Ramos (cell line): ENCODE results near the gene TIMM22.

Experiments used
- in situ Hi-C: fragments of 300-500 bp; cut with MboI; formaldehyde crosslinking; loops from one replicate; pipeline ENCODE4 v1.14.3; 2022; ENCODE audit warnings: low sequenced_read_pairs; ENCODE audit not compliant: unreplicated experiment

TIMM22 gene

DNA sequence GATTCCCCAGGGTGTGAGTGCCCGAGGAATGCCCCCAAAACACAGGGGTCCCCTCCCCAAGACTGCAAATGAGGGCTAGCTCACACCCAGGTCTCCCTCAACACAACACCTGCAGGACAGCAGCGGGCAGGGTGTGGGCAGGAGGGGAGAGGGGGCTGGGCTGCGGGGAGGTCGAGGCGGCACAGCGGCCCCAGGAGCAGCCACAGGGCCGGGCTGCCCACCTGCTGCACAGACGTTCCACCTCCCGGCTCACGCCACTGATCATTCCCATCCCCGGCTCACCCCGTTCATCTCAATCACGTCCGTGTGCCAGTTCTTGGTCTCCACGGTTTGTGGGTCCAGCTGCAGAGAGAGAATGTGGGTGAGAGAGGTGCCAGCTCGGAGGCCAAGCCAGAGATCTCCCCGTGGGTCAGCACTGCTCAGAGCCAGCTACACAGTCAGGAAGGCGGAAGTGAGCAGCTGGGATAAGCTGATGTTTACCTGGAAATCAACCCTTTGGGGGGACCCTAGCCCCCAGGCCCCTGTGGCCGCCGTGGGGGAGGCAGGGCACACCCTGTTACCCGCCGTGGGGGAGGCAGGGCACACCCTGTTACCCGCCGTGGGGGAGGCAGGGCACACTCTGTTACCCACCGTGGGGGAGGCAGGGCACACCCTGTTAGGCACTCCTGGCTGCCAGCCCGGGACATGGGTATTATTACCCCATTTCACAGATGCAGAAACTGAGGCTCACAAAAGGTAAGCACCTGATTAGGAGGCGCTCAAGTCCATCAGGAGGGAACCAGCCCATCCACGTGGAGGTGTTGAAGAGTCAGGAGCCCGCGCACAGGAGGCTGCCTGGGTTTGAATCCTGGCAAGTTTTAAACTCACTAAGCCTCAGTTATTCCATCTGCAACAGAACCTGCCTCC lies 16.1 kb downstream of the TIMM22 start:
- in situ Hi-C loops = no loop called here

DNA sequence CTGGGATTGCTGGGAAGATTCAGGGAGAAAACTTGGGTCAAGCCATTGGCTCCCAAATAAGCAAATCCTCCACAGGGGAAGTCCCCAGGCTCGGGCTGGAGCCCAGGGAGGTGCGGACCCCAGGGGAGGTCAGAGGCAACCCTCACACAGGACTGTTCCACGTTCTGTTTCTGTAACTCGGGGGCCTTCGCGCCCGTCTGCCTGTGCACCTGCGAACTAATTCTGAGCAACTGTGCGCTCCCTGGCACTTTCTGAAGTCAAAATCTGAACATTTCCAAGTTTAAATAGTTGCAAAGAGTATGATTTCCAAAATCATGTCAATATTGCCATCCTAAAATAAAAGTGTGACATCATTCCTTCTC lies 16.8 kb downstream of the TIMM22 start:
- in situ Hi-C loops = no loop called here

DNA sequence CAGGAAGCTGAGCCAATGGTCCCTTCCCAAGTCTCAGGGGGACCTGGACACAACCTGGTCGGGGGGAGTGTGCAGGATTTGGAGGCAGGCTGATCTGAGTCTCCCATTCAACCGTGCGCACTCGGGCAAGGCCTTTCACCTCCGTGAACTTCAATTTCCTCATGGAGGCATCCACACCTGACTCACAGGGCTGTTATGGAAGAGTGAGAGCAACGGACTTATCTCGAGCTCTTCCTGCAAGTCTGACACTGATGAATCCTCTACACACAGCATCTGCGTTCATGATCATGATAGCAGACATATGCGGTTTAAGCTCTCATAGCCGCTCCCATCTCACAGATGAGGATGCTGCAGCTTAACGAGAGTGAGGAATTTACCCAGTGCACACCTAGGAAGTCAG lies 21.6 kb downstream of the TIMM22 start:
- in situ Hi-C loops = no loop called here

DNA sequence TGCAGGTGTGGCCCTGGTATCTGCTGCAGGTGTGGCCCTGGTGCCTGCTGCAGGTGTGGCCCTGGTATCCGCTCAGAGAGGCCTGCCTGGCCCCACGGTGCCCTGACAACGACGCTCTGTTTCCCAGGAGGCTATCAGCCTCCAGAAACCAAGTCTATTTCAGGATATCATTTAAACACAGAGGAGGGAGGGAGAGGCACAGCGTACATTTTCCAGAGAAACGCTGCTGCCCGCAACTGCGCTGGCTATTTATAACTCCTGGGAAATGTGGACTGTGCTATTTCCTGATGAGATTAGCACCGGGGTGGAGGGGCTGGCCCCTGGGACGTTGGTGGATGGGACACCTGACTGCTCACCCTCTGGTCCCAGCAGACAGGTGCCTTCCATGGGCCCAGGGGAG lies 22.5 kb downstream of the TIMM22 start:
- in situ Hi-C loops = no loop called here

DNA sequence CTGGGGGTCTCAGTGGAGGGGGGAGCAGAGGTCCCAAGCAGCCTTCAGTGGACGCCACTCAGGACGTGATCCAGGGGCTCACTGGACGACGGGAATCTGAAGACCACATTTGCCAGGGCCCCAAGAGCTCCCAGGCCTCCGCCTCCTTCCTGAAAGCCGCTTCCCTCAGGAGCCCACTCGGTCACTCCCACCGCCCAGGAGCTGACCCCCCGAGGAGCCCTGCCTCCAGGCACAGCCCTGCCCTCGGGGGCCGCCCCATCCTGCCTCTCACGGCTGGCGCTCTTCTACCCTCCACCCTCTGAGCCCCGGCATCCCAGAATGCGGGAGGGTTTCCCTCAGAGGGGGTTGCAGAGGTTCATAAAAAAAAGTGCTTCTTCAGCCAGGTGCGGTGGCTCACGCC lies 24.2 kb downstream of the TIMM22 start:
- in situ Hi-C loops = no loop called here

DNA sequence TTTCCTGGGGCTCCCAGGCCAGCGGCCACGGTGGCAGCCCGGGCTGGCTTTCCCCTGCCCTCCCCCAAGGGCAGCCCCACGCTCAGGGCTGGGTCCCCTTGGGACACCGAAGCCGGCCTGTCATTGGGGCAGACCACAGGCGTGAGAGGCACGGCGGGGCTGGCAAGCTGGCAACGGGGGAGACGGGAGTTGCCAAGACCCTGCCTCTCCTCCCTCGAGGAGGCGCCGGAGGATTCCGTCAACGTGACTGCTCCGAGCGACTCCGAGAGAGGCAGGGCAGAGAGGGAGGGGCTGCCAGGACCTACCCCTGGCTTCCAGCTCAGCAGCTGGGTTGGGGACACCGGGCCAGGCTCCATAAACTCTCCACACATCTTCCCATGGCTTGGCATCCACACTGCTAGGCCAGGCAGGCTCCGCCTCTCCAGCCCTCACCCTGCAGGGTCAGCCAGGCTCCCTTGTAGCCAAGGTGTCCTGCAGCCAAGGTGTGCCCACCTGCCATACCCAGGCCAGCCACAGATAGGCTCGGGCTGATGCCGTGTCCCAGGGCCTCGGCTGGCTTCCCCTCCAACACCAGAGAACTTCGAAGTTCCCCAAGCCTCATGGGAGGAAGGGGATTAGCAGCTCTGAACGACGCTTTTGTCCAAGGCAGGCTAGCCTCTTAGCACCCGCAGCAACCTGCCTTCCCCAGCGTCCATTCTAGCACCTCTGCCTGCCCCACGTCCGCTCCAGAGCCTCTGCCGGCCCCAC lies 25.5 kb downstream of the TIMM22 start:
- in situ Hi-C loops = no loop called here

DNA sequence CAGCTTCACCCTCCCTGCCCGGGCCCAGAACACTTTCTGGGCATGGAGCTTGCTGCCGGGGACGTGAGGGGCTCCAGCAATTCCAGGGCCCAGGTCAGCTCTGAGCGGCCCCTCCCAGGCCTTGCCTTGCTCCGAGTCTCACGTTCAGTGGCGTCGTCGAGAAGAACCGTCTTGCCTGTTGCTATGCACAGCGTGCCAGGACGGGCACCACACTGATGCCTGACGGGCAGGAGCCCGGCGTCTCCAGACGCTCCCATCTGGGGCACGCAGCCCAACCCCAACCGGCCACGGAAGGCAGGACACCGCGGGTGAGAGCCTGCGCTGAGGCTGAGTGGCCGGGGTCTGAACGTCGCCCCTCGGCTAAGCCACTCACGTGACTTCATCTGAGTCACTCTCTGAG lies 27.1 kb downstream of the TIMM22 start:
- in situ Hi-C loops = no loop called here

DNA sequence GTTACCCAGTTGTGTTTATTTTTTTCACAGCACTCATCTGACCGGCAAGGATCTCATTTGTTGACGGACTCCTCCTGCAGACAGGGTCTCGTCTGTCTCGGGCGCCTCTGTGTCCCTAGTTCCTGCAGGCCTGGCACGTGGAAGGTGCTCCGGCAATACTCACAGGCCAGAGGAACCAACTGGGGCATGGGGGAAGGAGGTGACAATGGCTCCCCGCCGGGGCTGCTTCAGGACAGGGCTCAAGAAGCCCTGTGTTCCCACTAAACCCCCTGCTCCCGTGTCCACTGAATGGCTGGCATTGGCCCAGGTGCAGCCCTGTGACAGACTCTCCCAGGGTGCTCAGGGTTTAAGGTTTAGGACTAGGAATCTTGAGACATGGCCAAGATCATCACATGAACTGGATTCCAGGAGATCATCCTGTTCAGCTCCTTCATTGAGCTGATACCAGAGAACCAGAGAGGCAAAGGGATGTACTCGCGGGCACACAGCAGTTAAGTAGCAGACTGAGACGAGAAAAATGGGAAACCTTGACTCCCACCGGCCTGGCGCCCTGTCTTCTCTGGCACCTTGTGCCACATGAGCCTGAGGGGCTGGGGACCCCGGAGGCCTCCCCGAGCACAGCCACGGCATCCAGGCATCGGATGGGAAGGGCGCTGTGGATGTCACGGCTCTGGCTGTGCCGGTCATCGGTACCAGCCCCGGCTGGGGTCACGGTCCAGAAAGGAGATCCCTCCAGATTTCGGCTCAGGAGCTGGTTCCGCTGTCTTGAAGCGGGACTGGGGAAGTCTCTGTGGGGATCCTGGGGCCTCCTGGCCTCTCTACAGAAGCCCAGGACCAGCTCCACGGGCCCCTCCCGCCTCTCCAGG lies 29.0 kb downstream of the TIMM22 start:
- in situ Hi-C loops = no loop called here

DNA sequence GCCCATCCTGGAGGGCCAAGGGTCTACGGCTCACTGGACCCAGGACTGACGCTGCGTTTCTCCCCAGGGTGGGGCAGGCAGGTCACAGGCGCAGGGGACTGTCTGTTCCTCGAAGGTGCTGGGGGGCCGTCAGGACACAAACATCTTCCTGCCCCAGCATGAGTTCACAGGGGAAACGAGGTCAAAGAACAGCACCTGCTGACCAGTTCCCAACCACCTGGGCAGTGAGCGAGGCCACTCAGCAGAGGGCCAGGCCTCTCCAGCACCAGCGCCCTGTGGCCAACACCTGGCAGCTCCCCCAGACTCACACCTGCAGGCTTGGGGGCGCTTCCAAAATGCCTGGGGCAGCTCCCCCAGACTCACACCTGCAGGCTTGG lies 29.7 kb downstream of the TIMM22 start:
- in situ Hi-C loops = no loop called here

DNA sequence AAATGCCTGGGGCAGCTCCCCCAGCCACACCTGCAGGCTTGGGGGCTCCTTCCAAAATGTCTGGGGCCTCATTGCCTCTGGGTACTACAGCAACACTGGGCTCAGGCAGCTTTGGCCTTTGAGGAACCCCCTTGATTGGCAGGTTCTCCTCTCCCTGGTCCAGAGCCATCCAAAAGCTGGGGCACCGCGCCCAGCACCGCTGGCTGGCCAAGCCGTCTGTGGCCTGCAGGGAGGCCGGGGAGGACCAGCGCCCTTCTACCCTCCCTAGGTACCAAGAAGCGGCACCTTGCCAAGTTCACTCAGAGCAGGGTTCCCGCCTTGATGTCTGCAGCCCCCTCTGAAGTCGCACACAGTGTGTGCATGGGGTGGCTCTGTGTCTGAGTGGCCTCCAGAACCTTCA lies 30.1 kb downstream of the TIMM22 start:
- in situ Hi-C loops = no loop called here

DNA sequence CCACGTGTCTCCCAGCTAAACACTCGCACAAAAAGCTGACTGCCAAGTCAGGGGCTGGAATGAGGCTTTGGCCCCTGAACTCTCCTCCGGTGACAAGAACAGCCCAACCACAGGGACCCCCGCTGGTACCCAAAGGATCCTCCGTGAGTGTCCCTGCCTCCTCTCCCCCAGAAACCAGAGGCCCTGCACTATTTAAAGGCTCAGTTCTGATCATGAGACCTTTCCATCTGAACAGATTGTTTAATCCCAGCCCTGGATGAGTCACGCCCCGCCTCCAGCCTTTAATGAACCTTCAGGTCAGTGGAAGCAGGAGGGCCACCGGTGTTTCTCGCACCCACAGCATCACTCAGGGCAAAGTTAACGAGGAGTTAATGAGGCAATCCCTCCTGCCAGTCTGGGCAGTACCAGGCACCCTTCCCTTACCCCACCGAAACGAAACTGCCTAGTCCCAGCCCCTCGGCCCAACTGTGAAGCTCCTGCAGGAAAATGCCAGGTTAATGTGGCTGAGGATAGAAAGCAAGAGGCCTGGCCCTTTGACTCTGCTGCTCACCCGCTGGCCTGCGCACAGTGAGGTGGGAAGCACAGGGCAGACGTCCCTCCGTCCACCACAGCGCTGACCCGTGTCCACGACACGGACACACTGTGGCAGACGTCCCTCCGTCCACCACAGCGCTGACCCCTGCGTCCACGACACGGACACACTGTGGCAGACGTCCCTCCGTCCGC lies 32.4 kb downstream of the TIMM22 start:
- in situ Hi-C loops = no loop called here

DNA sequence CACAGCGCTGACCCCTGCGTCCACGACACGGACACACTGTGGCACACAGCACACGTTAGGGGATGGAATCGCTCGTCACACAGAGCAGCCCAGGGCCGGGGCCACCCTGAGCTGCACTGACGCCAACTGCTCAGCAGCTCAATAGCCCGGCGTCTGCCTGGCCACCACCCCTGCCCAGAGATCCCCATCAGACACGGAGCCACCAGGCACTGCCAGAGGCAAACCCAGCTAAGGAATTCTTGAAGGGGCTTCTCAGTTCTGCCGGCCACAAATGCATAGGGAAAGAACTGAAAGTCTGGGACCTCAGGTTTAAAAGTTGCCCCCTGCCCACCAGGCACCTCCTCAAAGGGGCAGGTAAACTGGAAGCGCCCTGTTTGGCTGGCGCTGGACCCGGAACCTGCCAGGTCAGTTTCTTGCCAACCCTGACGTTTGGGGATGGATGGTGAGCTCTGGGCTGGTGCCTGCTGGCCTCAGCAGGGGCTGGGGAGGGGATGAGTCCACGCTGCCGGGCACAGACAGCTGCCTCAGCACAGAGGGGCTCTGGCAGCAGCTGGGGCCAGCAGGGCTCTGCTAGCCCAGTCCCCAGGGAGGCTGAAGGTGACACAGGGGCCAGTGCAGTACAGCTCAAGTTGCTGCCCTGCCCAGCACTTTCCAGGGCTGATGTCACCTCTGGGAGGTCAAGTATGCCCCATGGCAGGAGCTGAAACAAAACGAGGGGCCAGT lies 33.2 kb downstream of the TIMM22 start:
- in situ Hi-C loops = no loop called here

DNA sequence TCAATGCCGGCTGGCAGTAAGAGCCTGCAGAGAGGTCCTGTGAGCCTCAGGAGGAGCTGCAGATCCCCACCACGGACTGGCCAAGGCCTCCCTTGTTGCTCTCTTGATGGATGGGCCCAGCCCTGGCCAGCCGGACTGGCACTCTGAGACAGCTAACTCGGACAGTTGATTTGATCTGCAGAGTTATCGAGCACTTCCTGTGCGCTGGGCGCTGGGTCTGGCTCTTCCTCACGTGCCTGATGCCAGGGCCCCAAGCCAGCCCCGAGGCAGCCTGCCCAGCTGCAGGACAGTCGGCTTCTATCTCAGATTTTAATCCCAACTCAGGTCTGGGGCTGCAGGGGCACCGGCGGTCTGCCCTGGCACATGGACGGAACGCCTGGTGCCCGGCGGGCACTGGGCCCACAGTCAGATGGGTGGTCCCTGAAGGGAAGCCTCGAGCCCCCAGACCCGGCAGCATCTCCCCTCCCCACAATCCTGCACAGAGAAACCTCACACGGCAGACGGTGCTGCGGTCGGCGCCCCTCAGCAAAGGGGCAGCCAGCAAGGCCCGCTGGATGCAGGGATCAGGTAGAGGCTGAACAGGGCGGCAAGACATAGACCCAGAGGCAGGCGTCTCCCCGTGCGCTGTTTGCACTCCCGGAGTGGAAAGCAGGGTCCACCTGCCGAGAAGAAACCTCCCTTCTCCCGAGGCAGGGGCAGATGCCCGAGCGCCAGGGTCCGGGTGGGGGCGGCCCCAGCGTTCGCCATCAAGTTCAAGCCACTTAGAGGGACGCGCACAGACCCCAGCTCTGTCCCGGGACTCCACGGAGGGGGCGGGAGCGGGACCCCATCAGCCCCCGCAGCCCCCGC lies 34.0 kb downstream of the TIMM22 start:
- in situ Hi-C loops = no loop called here

DNA sequence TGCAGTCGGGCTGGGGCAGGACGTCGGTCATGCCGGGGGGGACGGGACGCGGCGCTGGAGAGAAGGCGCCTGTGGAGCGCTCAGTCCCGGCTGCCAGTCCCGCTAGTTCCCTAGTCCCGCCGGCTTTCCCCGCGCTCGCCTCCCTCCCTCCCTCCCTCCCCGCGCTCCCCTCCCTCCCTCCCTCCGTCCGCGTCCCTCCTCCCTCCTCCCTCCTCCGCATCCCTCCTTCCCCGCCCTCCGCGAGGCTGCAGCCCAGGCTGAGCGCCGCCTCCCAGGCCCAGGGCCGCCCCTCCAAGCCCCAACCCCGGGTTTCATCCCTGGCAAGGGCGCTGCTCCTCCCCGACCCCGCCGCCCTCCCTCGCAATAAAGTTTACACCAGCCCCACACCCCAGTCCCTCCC lies 34.8 kb downstream of the TIMM22 start:
- in situ Hi-C loops = no loop called here

DNA sequence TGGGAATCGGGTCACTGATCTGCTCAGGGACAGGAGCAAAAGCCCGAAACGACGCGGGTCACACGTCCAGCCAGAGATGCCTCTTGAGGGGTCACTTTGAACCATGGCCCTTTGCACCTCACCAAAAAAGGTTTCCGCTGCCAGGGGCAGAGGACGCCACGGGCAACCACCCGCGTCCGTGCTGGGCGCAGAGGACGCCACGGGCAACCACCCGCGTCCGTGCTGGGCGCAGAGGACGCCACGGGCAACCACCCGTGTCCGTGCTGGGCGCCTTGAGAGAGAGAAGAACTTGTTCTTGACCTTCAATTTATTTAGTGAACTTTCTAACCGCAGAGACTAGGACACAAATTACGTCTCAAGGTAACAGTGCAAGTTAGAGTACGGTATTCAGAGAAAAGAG lies 35.5 kb downstream of the TIMM22 start:
- in situ Hi-C loops = no loop called here

DNA sequence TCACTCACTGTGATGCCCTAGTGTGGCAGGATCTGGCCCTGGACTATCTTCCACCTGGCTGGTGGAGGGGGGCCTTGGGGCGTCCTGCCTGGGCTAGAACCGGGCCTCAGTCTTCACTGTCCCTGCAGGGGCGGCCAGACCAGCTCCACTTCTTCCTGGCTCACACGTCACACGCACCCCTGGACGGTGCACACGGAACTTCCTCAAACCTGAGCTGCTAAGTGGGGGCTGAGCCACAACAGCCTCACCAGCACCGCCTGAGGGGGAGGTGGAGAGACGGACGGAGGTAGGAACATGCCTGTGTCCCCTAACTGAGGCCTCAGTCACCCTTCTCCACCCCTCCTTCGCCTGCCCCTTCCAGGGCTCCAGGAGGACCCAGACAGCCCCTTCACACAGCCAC lies 36.6 kb downstream of the TIMM22 start:
- in situ Hi-C loops = no loop called here

DNA sequence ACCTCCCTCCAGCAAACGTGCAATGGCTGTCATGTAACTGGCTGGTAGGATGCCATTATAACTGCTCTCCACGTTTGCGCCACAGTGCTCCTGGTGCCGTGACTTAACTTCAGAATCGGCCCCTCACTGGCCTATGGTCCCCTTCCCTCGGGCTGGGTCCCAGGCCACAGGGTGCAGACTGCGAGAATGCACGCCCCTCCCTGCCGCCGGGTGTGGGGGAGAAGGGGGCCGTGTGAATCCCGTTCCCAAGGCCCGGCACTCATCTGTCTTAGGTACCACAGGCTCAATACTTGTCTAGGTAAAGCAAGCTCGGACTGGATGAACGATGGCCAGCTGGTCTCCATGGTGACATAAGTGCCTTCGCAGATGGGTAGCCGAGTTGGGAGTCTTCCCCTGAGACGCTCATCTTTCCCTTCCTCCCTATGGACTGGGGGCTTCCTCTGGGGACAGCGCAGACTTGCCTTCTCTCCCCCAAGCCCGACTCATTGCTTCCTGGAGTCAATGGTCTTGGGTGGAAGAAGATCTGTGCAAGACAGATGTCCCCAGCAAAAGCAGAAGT lies 37.8 kb downstream of the TIMM22 start:
- in situ Hi-C loops = no loop called here

DNA sequence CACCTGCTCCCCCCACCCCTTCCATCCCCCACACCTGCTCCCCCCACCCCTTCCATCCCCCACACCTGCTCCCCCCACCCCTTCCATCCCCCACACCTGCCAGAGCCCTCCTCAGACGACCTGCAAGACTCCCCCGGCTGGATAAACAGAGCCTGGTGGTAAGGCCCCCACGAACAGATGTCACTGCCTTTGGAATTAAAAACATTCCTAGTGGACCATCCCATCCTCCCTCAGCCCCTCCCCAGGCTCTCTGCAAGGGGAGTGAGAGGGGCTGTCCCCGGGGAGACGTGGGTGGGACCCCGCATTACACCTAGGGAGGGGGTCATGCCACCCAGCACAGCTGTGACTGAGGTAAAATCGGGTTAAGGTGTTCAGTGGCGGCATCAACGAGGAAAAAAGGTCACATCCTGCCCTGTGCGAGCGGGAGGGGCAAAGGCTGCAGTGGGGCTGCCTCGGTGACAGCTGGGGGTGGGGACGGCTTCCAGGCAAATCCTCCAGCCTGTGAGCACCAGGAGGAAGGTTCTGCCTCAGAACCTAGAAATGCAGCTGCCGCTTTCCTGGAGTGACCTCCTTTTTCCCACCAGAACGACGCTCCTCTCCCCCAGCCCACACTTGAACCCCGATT lies 38.7 kb downstream of the TIMM22 start:
- in situ Hi-C loops = no loop called here
